Kidney (tissue), 14 donors: ENCODE measurements around the gene AP2A2. TPM values are rescaled to one million over a fixed set of nuclear protein-coding genes. Genes with fewer than 3 reads are reported as not detected.
A peak's percentile ranks its signal among the peaks of the same experiment; 100 is the strongest.

Experiments
- DNase-seq, 5 donors: peaks; one replicate each; pipeline ENCODE4 v3.0.0-alpha.2; 2013 to 2020
- FAIRE-seq: peaks from 2 replicates; lab custom pipeline; 2012; peaks lifted over from hg19 to GRCh38; lab: Jason Lieb, UNC
- H3K27ac ChIP-seq, 2 donors: one replicate each; pipeline ENCODE4 v1.7.0; 2013; ENCODE audit warnings: low read depth in 2 of 2, low read length in 2 of 2, inconsistent platforms in 1 of 2
- H3K27me3 ChIP-seq: one replicate; pipeline ENCODE4 v1.7.1; 2013; ENCODE audit warnings: low read length, inconsistent platforms; ENCODE audit not compliant: control insufficient read depth, insufficient read depth
- H3K36me3 ChIP-seq, 3 donors: one replicate each; pipeline versions ENCODE4 v1.7.0 to v1.7.1; 2013; ENCODE audit warnings: low read length in 3 of 3, control low read depth in 1 of 3, inconsistent platforms in 1 of 3; ENCODE audit not compliant: insufficient read depth in 3 of 3, control insufficient read depth in 2 of 3
- H3K4me1 ChIP-seq, 3 donors: one replicate each; pipeline versions ENCODE4 v1.7.0 to v1.7.1; 2013; ENCODE audit warnings: low read length in 3 of 3, inconsistent platforms in 1 of 3, low read depth in 1 of 3; ENCODE audit not compliant: control insufficient read depth in 2 of 3, insufficient read depth in 2 of 3
- H3K4me3 ChIP-seq, 3 donors: one replicate each; pipeline versions ENCODE4 v1.7.0 to v1.8.1; 2013; ENCODE audit warnings: low read length in 3 of 3, control low read depth in 1 of 3, inconsistent platforms in 1 of 3
- H3K9ac ChIP-seq, 3 donors: one replicate each; pipeline versions ENCODE4 v1.7.0 to v1.7.1; 2013; ENCODE audit warnings: low read length in 3 of 3, control low read depth in 1 of 3, inconsistent platforms in 1 of 3
- H3K9me3 ChIP-seq, 3 donors: one replicate each; pipeline versions ENCODE4 v1.7.0 to v1.7.1; 2013; ENCODE audit warnings: low read length in 3 of 3, control low read depth in 1 of 3, inconsistent platforms in 1 of 3; ENCODE audit not compliant: control insufficient read depth in 2 of 3, insufficient read depth in 1 of 3
- intact Hi-C: fragments of 100-400 bp; cut with DNase I; formaldehyde crosslinking; loops from one replicate; pipeline ENCODE4 v1.11.1; 2022
- polyA plus RNA-seq: library from polyadenylated mRNA; stranded (reverse); fragments of 350-450 nt; fragmentation: Illumina TruSeq; extraction: RNeasy Lipid Tissue Mini Kit (QIAGEN cat#74804); gene quantifications from one replicate; pipeline ENCODE4 v1.2.3, GENCODE V29; 2014; ENCODE audit warnings: low read depth, low replicate concordance; ENCODE audit not compliant: insufficient read depth
- total RNA-seq: library from RNA; stranded (reverse); fragmentation: NEBNext Ultra II Directional; extraction: Animal tissue kit (Norgen Biotek cat#: 25700); gene quantifications from one replicate; pipeline ENCODE4 v1.2.1, GENCODE V29; 2021
- TF ChIP-seq, protein P1 (sequence below): IDR thresholded peaks from 3 replicates; pipeline ENCODE4 v1.5.1; 2012; ENCODE audit warnings: mild to moderate bottlenecking, moderate library complexity, borderline replicate concordance; ENCODE audit not compliant: insufficient read depth; ENCODE audit errors: extremely low read depth
- donor health status: control.
- donor health status: control.
- donor health status: control.
- donor health status: control.
- donor health status: control.
- donor health status: DM: yes; HTN: yes; CAD: no.
- donor health status: Normal renal cell carcinoma (clear cell type).

AP2A2 gene
- total and polyA plus RNA-seq, 2 donors from 2014 or later: 76.5 to 144 TPM

DNA sequence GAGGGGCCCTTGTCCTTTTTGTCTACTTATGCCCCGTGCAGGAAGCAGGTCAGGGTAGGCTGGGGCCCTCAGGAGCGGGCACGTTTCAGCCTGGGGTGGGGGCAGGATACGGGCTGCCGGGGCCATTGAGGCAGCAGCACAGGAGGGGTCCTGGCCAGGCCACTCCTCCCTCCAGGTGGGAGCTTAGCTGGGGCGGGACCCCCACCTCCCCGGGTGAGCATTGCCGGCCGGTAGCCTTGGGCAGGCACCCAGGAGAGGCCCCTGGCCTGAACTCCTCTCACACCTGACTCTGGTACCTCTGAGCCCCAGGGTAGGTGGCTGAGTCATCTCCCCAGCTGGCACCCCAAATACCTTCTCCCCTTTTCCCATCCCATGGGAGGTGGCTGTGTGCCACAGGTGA, 115.8 kb downstream of the AP2A2 start:
- Histone ChIP-seq H3K27me3 (no peaks in the 10 kb centered on the region), H3K36me3 (no peaks in the 10 kb centered on the region), H3K4me3 (no peak overlapping the region), H3K9ac (no peak overlapping the region), H3K4me1 (peaks cover 0 to 6% (median 0%) of the 10 kb centered on the region in 3 donors), H3K27ac (no peak overlapping the region), H3K9me3 (peaks cover 0 to 5% (median 0%) of the 10 kb centered on the region in 3 donors)
- TF ChIP-seq, protein P1, sequence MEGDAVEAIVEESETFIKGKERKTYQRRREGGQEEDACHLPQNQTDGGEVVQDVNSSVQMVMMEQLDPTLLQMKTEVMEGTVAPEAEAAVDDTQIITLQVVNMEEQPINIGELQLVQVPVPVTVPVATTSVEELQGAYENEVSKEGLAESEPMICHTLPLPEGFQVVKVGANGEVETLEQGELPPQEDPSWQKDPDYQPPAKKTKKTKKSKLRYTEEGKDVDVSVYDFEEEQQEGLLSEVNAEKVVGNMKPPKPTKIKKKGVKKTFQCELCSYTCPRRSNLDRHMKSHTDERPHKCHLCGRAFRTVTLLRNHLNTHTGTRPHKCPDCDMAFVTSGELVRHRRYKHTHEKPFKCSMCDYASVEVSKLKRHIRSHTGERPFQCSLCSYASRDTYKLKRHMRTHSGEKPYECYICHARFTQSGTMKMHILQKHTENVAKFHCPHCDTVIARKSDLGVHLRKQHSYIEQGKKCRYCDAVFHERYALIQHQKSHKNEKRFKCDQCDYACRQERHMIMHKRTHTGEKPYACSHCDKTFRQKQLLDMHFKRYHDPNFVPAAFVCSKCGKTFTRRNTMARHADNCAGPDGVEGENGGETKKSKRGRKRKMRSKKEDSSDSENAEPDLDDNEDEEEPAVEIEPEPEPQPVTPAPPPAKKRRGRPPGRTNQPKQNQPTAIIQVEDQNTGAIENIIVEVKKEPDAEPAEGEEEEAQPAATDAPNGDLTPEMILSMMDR: no peak
- intact Hi-C loops: loop anchor here (10.0 kb wide), 1 partner anchor 187 kb away; no protein-coding TSS in a partner anchor
- no peak for FAIRE-seq
- peak in 2 of 5 donors; percentile 33 to 68 for DNase-seq

DNA sequence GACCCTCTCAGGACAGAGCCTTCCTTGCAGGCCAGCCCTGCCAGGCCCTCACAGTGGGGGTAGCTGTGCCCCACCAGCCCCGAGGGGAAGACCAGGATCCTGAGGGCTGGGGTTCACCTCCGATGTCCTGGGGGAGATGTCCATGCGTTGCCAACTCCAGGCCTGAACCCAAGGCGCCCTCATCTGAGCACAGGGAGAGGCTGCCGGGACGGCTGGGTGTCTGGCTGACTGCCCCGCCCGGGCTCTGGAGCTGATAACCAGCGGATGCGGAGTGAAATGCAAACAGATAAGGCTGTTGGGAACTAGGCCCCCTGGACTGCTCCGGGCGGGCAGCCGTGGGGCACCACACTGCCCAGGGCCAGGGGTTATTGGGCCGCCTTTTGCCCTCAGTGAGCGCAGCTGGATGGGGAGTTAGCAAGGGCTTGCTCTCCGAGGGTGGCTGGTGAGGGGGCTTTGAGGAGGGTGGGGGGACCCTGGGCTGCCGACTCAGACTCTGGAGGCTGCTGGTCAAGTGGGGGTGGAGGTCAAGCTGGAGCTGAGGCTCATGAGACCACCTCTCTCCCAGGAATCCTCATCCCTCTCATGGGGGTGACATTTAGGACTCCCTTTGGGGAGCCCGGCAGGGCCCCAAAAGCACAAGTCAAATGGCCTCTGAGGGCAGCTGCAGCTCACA, 116.4 kb downstream of the AP2A2 start:
- Histone ChIP-seq H3K9me3 (peaks cover 0 to 5% (median 0%) of the 10 kb centered on the region in 3 donors), H3K27ac (no peak overlapping the region), H3K4me1 (peaks cover 0 to 6% (median 0%) of the 10 kb centered on the region in 3 donors), H3K36me3 (no peaks in the 10 kb centered on the region), H3K27me3 (no peaks in the 10 kb centered on the region), H3K9ac (no peak overlapping the region), H3K4me3 (no peak overlapping the region)
- DNase-seq (peak in 2 of 5 donors; percentile 35 to 70), FAIRE-seq (no peak)
- intact Hi-C loops: loop anchor here (10.0 kb wide), 1 partner anchor 187 kb away; no protein-coding TSS in a partner anchor
- TF ChIP-seq, protein P1: no peak

DNA sequence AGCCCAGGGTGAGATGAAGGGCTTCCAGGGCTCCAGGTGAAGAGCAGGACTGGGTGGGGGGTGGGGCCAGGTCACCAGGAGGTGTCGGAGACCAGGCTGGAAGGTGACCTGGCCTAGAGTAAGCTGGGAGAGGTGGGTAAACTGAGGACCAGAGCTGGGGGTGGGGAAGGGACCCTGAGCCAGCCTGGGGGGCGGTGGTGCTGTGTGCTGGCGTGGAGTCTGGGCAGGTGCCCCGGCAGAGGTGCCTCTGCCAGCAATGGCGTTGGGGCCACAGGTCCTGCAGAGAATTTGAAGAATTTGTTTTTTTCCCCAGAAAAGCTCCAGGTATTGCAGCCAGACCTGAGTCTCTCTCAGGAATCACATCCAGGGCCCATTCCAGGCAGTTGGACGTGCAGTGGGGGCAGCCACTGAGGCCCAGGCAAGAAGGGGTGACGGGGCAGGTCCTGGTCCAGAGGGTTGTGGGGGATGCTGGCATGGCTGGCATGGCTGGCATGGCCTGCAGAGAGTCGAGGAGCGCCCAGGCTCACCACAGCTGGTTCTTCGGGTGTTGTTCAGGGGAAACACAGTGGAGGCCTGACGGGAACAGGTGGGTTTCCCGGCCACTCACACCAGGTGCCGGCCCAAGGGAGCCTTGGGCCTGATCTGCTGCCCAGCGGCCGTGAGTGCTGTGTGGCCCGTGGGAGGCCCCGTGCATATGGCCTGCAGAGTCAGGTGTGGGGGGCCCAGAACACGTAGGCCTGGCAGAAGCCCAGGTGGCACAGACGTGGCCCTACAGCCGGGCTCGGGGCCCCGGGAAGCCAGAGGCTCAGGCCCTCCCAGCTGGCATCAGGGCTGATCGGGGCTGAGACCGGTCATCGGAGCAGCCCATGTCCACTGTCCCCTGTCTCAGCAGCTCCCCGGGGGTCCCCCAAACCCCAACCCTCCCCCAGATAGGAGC, 117.2 kb downstream of the AP2A2 start:
- H3K4me1 ChIP-seq: peaks cover 0 to 8% (median 0%) of the 10 kb centered on the region in 3 donors
- intact Hi-C loops: loop anchor here (10.0 kb wide), 1 partner anchor 188 kb away; no protein-coding TSS in a partner anchor
- DNase-seq: peak in 2 of 5 donors; percentile 35 to 69

More for the DNA sequence above, 117.2 kb downstream of the AP2A2 start:
- TF ChIP-seq, protein P1: no peak
- no peak overlapping the region for H3K27ac ChIP-seq
- no peak overlapping the region for H3K4me3 ChIP-seq
- no peak overlapping the region for H3K9ac ChIP-seq
- FAIRE-seq: no peak
- peaks cover 0 to 5% (median 0%) of the 10 kb centered on the region in 3 donors for H3K9me3 ChIP-seq
- no peaks in the 10 kb centered on the region for H3K36me3 ChIP-seq
- H3K27me3 ChIP-seq: no peaks in the 10 kb centered on the region
